Vagina (tissue), 2 donors: ENCODE measurements around the gene L3MBTL4. TPM values are rescaled to one million over a fixed set of nuclear protein-coding genes. Genes with fewer than 3 reads are reported as not detected.

Experiments
- DNase-seq, 2 donors: peaks; one replicate each; pipeline ENCODE4 v3.0.0-alpha.2; 2017; ENCODE audit errors: extremely low spot score in 2 of 2
- H3K27ac ChIP-seq: fragments of 200-600 bp; sonication (generic); one replicate; pipeline ENCODE4 v1.5.1; 2019
- H3K27me3 ChIP-seq: fragments of 200-600 bp; sonication (generic); one replicate; pipeline ENCODE4 v1.5.1; 2019
- H3K36me3 ChIP-seq, 2 donors: fragments of 200-600 bp; sonication (generic); one replicate each; pipeline ENCODE4 v1.5.1; 2017 to 2019
- H3K4me1 ChIP-seq: fragments of 200-600 bp; sonication (generic); one replicate; pipeline ENCODE4 v1.5.1; 2019
- H3K4me3 ChIP-seq, 2 donors: fragments of 200-600 bp; sonication (generic); 1 replicate in 1 of 2; 2 replicates in 1 of 2; pipeline ENCODE4 v1.5.1; 2016 to 2019
- H3K9me3 ChIP-seq: fragments of 200-600 bp; sonication (generic); one replicate; pipeline ENCODE4 v1.5.1; 2019
- CTCF ChIP-seq, 3 experiments: fragments of 450-650 bp in 2 of 3; fragments of 200-600 bp in 1 of 3; sonication (generic) in 1 of 3; IDR thresholded peaks; one replicate each; pipeline ENCODE4 v1.5.1; 2017 to 2019; ENCODE audit warnings: antibody characterized with exemption in 3 of 3, mild to moderate bottlenecking in 2 of 3, moderate library complexity in 2 of 3
- POLR2A ChIP-seq, 2 donors: fragments of 450-650 bp; IDR thresholded peaks; one replicate each; pipeline ENCODE4 v1.6.1; 2017; ENCODE audit warnings: antibody characterized with exemption in 2 of 2, mild to moderate bottlenecking in 2 of 2, moderate library complexity in 2 of 2
- POLR2AphosphoS5 ChIP-seq, 2 donors: sonication (generic); formaldehyde crosslinking; IDR thresholded peaks; one replicate each; pipeline ENCODE4 v1.9.0; 2017; ENCODE audit warnings: antibody characterized with exemption in 2 of 2, mild to moderate bottlenecking in 2 of 2, low read depth in 1 of 2; ENCODE audit not compliant: insufficient read depth in 1 of 2
- intact Hi-C: fragments of 100-400 bp; cut with DNase I; formaldehyde crosslinking; loops from one replicate; pipeline ENCODE4 v1.15.1; 2023
- total RNA-seq: library from RNA; depleted of rRNA; stranded (reverse); fragments of >200 nt; gene quantifications from one replicate; pipeline ENCODE4 v1.2.3, GENCODE V29; 2016

Gene L3MBTL4
- total RNA-seq, 1 donor from 2014 or later, result 9.6 TPM

- Histone ChIP-seq H3K9me3 (no peaks in the 10 kb centered on the region), H3K27ac (no peak overlapping the region), H3K4me3 (no peak overlapping the region), H3K4me1 (no peaks in the 10 kb centered on the region), H3K27me3 (no peaks in the 10 kb centered on the region), H3K36me3 (no peaks in the 10 kb centered on the region)
- intact Hi-C loops, result no loop called here
- TF ChIP-seq POLR2AphosphoS5 (IDR thresholded peaks at IDR 0.05; ENCODE audit: insufficient read depth in 1 of 2, low read depth in 1 of 2), result no peak
- TF ChIP-seq CTCF (IDR thresholded peaks at IDR 0.05), result no peak
- peak; percentile 37 to 60 for DNase-seq
These were observed 435.4 kb downstream of the L3MBTL4 start for GRCh38 chr18:5979176-5979888.

GRCh38 chr18:5977022-5977421, 437.7 kb downstream of the L3MBTL4 start:
- no peak overlapping the region for H3K4me3 ChIP-seq
- H3K36me3 ChIP-seq, result no peaks in the 10 kb centered on the region
- H3K27me3 ChIP-seq, result no peaks in the 10 kb centered on the region
- H3K4me1 ChIP-seq, result no peaks in the 10 kb centered on the region
- H3K27ac ChIP-seq, result no peak overlapping the region
- no peaks in the 10 kb centered on the region for H3K9me3 ChIP-seq
- TF ChIP-seq POLR2A (IDR thresholded peaks at IDR 0.05) (no peak), CTCF (IDR thresholded peaks at IDR 0.05) (no peak)
- intact Hi-C loops, result no loop called here
- peak in 1 of 2 donors; percentile 72 for DNase-seq

GRCh38 chr18:5975111-5976002, 439.4 kb downstream of the L3MBTL4 start:
- H3K36me3 ChIP-seq, result no peaks in the 10 kb centered on the region
- H3K4me1 ChIP-seq, result no peaks in the 10 kb centered on the region
- H3K4me3 ChIP-seq, result no peak overlapping the region
- TF ChIP-seq CTCF (IDR thresholded peaks at IDR 0.05), result no peak
- no peak for TF ChIP-seq POLR2A (IDR thresholded peaks at IDR 0.05)
- TF ChIP-seq POLR2AphosphoS5 (IDR thresholded peaks at IDR 0.05; ENCODE audit: insufficient read depth in 1 of 2, low read depth in 1 of 2), result no peak
- H3K27ac ChIP-seq, result no peak overlapping the region
- DNase-seq, result no peak
- intact Hi-C loops, result no loop called here
- no peaks in the 10 kb centered on the region for H3K9me3 ChIP-seq
- H3K27me3 ChIP-seq, result no peaks in the 10 kb centered on the region

- no peaks in the 10 kb centered on the region for H3K4me1 ChIP-seq
- no peak overlapping the region for H3K27ac ChIP-seq
- no peak for DNase-seq
- no peaks in the 10 kb centered on the region for H3K27me3 ChIP-seq
- no peaks in the 10 kb centered on the region for H3K36me3 ChIP-seq
- intact Hi-C loops, result no loop called here
- H3K9me3 ChIP-seq, result no peaks in the 10 kb centered on the region
- H3K4me3 ChIP-seq, result no peak overlapping the region
- TF ChIP-seq CTCF (IDR thresholded peaks at IDR 0.05) (no peak), POLR2AphosphoS5 (IDR thresholded peaks at IDR 0.05; ENCODE audit: insufficient read depth in 1 of 2, low read depth in 1 of 2) (no peak), POLR2A (IDR thresholded peaks at IDR 0.05) (no peak)
These were observed 440.0 kb downstream of the L3MBTL4 start for GRCh38 chr18:5974696-5975095.

- DNase-seq, result peak in 1 of 2 donors; percentile 32
- intact Hi-C loops, result no loop called here
- Histone ChIP-seq H3K27ac (no peak overlapping the region), H3K4me1 (no peaks in the 10 kb centered on the region), H3K27me3 (no peaks in the 10 kb centered on the region), H3K36me3 (no peaks in the 10 kb centered on the region), H3K9me3 (no peaks in the 10 kb centered on the region), H3K4me3 (no peak overlapping the region)
- TF ChIP-seq CTCF (IDR thresholded peaks at IDR 0.05), result no peak
- no peak for TF ChIP-seq POLR2AphosphoS5 (IDR thresholded peaks at IDR 0.05; ENCODE audit: insufficient read depth in 1 of 2, low read depth in 1 of 2)
- TF ChIP-seq POLR2A (IDR thresholded peaks at IDR 0.05), result no peak
These were observed 441.6 kb downstream of the L3MBTL4 start for GRCh38 chr18:5973099-5973498.
